NT2/D1 (cell line): Measurements from ENCODE around the gene HAPSTR1.
A peak's percentile ranks its signal among the peaks of the same experiment; 100 is the strongest.
"Not testable (repeated sequence)": the region's sequence is repeated elsewhere in the genome, so short reads cannot be mapped to it uniquely, and the experiment has no call there.

Experiments used
- DNase-seq: peaks from one replicate; pipeline ENCODE4 v3.0.0-alpha.2; 2011; ENCODE audit warnings: low read depth, low spot score
- H3K27me3 ChIP-seq: 2 replicates; pipeline ENCODE4 v1.6.0; 2011; ENCODE audit warnings: mild to moderate bottlenecking; ENCODE audit not compliant: insufficient read length, insufficient read depth
- H3K36me3 ChIP-seq: 2 replicates; pipeline ENCODE4 v1.6.1; 2011; ENCODE audit warnings: mild to moderate bottlenecking, low read length, mixed read lengths; ENCODE audit not compliant: insufficient read depth, insufficient read length
- H3K4me1 ChIP-seq: 2 replicates; pipeline ENCODE4 v1.5.1; 2011; ENCODE audit not compliant: insufficient read depth, insufficient read length
- H3K4me3 ChIP-seq: 2 replicates; pipeline ENCODE4 v1.5.1; 2011; ENCODE audit warnings: low read depth; ENCODE audit not compliant: insufficient read length
- H3K9ac ChIP-seq: 2 replicates; pipeline ENCODE4 v1.6.0; 2011; ENCODE audit warnings: low read depth; ENCODE audit not compliant: insufficient read length
- H3K9me3 ChIP-seq: 2 replicates; pipeline ENCODE4 v1.5.1; 2011; ENCODE audit warnings: mild to moderate bottlenecking, low read length; ENCODE audit not compliant: insufficient read depth
- SUZ12 ChIP-seq: IDR thresholded peaks from 2 replicates; pipeline ENCODE4 v1.6.1; 2011; ENCODE audit not compliant: insufficient read length, insufficient read depth; ENCODE audit errors: extremely low read depth
- YY1 ChIP-seq: IDR thresholded peaks from 2 replicates; pipeline ENCODE4 v1.6.1; 2011; ENCODE audit not compliant: insufficient read length, insufficient read depth
- ZNF274 ChIP-seq: IDR thresholded peaks from 2 replicates; pipeline ENCODE4 v1.6.1; 2011; ENCODE audit warnings: mild to moderate bottlenecking, low read depth, low read length

Gene HAPSTR1

GRCh38 chr16:9082422-9082821 lies 9.0 kb upstream of the HAPSTR1 start:
- no peaks in the 10 kb centered on the region for H3K4me1 ChIP-seq
- no peak overlapping the region for H3K9ac ChIP-seq
- H3K36me3 ChIP-seq, result no peaks in the 10 kb centered on the region
- no peak for TF ChIP-seq SUZ12
- no peak for TF ChIP-seq YY1
- TF ChIP-seq ZNF274, result no peak
- H3K9me3 ChIP-seq, result peaks cover 10% of the 10 kb centered on the region
- no peak overlapping the region for H3K4me3 ChIP-seq
- no peaks in the 10 kb centered on the region for H3K27me3 ChIP-seq
- DNase-seq, result no peak

- H3K27me3 ChIP-seq, H3K9me3 ChIP-seq, DNase-seq, H3K4me3 ChIP-seq, H3K4me1 ChIP-seq, H3K36me3 ChIP-seq, H3K9ac ChIP-seq: not testable (repeated sequence)
These were observed 3.7 kb upstream of the HAPSTR1 start for GRCh38 chr16:9087733-9088132.

GRCh38 chr16:9088848-9089247 lies 2.6 kb upstream of the HAPSTR1 start:
- peaks cover 12% of the 10 kb centered on the region for H3K36me3 ChIP-seq
- no peaks in the 10 kb centered on the region for H3K4me1 ChIP-seq
- H3K27me3 ChIP-seq, result no peaks in the 10 kb centered on the region
- no peak for DNase-seq
- no peaks in the 10 kb centered on the region for H3K9me3 ChIP-seq
- no peak overlapping the region for H3K9ac ChIP-seq
- no peak overlapping the region for H3K4me3 ChIP-seq
- no peak for TF ChIP-seq ZNF274
- TF ChIP-seq YY1, result no peak
- TF ChIP-seq SUZ12, result no peak

- TF ChIP-seq YY1 (no peak), ZNF274 (no peak), SUZ12 (no peak)
- Histone ChIP-seq H3K27me3 (no peaks in the 10 kb centered on the region), H3K9ac (peak overlapping the region; percentile 73), H3K9me3 (no peaks in the 10 kb centered on the region), H3K4me3 (peak overlapping the region; percentile 72), H3K4me1 (no peaks in the 10 kb centered on the region), H3K36me3 (peaks cover 21% of the 10 kb centered on the region)
- no peak for DNase-seq
These were observed 1.8 kb upstream of the HAPSTR1 start for GRCh38 chr16:9089660-9090059.

- Histone ChIP-seq H3K4me1 (no peaks in the 10 kb centered on the region), H3K9ac (peak overlapping the region; percentile 73), H3K27me3 (no peaks in the 10 kb centered on the region), H3K9me3 (no peaks in the 10 kb centered on the region), H3K4me3 (peak overlapping the region; percentile 72), H3K36me3 (peaks cover 26% of the 10 kb centered on the region)
- TF ChIP-seq SUZ12 (no peak), YY1 (no peak), ZNF274 (no peak)
- peak; percentile 62 for DNase-seq
These were observed 1.1 kb upstream of the HAPSTR1 start for GRCh38 chr16:9090101-9090959.

- Histone ChIP-seq H3K4me3 (peak overlapping the region; percentile 99), H3K9ac (peak overlapping the region; percentile 100), H3K27me3 (no peaks in the 10 kb centered on the region), H3K36me3 (peaks cover 41% of the 10 kb centered on the region), H3K4me1 (no peaks in the 10 kb centered on the region), H3K9me3 (no peaks in the 10 kb centered on the region)
- DNase-seq, result no peak
- no peak for TF ChIP-seq YY1
- no peak for TF ChIP-seq SUZ12
- TF ChIP-seq ZNF274, result no peak
These were observed 430 bp downstream of the HAPSTR1 start for GRCh38 chr16:9091867-9092281.

GRCh38 chr16:9092282-9092977 lies 986 bp downstream of the HAPSTR1 start:
- H3K36me3 ChIP-seq, result peaks cover 47% of the 10 kb centered on the region
- DNase-seq, result no peak
- TF ChIP-seq YY1 (peak; percentile 26), SUZ12 (no peak), ZNF274 (no peak)
- H3K27me3 ChIP-seq, result no peaks in the 10 kb centered on the region
- no peaks in the 10 kb centered on the region for H3K4me1 ChIP-seq
- H3K9me3 ChIP-seq, result no peaks in the 10 kb centered on the region
- peak overlapping the region; percentile 99 for H3K4me3 ChIP-seq
- peak overlapping the region; percentile 100 for H3K9ac ChIP-seq
